NCI-H2196 treated with DMSO at 0.1 percent for 48 hours (cell line): Measurements from ENCODE around the gene VAMP8.
A peak's percentile ranks its signal among the peaks of the same experiment; 100 is the strongest.
"Not testable (repeated sequence)": the region's sequence is repeated elsewhere in the genome, so short reads cannot be mapped to it uniquely, and the experiment has no call there.

Experiments
- DNase-seq: peaks from one replicate; lab custom pipeline; 2025; ENCODE audit not compliant: unreplicated experiment; lab: John Stamatoyannopoulos, UW

Gene VAMP8

DNA sequence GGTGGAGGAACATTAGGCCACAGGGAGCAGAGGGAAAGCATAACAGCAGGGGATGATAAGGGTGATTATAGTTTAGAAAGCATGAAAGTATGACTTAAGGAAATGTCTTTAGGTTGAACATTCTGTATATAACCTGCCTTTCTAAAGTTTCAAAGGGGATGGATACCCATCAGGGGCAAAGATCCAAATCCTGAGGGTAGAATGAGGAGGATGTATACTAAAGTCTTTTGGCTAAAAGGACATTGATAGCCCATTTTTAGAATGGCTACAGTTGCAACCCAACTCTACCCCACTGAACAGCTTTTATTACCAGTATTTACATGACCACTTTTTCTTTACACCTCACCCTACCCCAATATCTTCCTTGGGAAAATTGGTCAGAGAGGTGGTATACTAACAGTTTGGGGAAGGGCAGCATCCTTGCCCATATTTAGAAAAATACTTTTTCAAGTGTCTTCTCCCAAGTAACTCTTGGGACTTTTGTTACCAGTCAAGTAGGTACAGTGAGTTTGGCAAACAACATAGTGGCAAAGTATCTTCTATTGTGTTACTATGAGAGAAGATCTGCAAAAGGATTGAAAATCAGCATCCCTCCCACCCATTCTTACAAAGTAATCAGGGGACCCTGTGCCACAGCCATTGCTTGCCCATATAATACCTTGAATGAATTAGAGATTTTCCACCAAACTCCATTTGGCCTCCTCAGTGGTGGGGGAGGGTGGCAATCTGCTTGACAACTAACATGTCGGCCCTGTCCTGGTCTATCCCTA is 30.1 kb upstream of the VAMP8 start:
- DNase-seq, result no peak

GRCh38 chr2:85547859-85548607 is 29.4 kb upstream of the VAMP8 start:
- no peak for DNase-seq

- no peak for DNase-seq
These were observed 28.8 kb upstream of the VAMP8 start for GRCh38 chr2:85548608-85548900.

DNA sequence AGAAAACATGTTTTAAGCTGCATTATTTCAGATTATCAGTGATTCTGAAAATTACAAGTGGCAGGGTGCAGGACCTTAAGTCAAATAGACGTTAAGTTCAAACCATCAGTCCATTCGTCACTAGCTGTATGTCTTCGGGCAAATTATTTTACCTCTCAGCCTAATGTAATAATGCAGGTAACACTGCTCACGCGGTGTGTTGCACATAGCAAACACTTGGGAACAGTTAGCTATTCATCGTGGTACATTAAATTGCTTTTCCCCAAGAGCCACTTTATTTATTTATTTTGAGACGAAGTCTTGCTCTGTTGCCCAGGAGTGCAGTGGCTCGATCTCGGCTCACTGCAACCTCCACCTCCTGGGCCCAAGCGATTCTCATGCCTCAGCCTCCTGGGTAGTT is 28.3 kb upstream of the VAMP8 start:
- no peak for DNase-seq

GRCh38 chr2:85549826-85550225 is 27.6 kb upstream of the VAMP8 start:
- no peak for DNase-seq

- DNase-seq, result no peak
These were observed 26.9 kb upstream of the VAMP8 start for GRCh38 chr2:85550486-85550885.

- DNase-seq, result peak; percentile 27
These were observed 25.4 kb upstream of the VAMP8 start for GRCh38 chr2:85551698-85552678.

DNA sequence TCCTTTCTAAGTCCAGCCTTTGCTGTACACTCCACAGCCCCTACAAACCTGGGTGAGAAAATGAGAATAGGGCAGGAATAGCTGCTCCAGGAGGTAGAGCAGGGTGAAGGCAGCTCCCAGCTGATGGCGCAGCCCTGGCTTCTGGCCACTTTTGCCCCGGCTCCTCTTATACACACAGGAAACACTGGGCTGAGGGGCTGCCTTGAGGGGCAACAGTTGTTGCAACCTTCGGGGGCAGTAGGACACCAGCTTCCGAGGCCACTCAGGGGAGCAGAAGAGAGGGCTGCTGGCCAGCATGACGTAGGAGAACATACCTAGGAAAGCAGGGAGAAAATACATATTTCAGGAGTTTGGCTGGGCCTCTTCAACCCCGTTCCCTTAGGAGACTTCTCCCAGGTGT is 24.2 kb upstream of the VAMP8 start:
- no peak for DNase-seq

DNA sequence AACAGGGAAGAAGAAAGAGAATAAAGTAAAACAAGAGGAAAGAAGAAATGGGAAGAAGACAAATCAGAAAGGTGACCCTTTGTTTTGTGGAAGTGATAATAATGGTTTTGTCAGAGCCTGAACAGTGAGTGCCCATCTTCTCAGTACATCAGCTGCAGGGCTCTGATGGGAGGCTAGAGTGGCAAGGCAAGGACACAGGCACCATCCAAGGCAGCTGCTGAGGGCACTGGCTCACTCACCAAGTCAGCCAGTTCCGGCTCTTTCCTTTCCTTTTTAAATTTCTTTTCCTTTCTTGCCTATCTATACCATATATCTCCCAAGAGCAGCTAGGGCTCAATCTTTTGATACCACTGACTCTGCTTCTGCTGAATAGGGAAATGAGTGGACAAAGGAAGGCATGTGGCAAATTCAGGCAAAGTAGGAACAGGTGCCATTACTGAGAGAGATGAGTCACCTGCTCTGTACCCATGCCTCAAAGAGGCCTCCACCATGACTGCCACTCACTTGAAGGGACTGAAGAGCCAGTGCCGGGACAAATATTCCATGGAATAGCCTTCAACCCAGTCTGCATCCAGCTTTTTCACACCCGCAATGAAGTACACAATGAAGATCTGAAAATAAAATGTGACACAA is 22.3 kb upstream of the VAMP8 start:
- no peak for DNase-seq

- DNase-seq, result no peak
These were observed 20.3 kb upstream of the VAMP8 start for GRCh38 chr2:85557130-85557529.

DNA sequence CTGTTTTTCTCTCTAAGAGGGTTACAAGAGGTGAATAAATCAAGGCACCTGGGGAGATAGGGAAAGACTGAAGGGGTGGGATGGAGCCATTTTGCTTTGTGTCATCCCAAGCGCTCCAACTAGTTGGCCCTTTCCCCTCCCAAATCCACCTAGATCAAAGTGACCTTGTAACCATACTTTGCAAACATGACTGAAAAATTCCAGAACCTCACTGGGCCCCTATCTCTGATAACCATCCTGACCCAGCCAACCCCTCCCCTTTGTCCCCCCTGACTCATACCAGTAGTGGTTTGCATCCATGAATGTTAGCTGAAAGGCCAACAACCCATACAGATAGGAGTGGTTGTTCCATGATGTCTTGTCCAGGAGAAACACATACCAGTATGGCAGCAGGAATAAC is 19.2 kb upstream of the VAMP8 start:
- DNase-seq, result no peak

- DNase-seq, result not testable (repeated sequence)
These were observed 17.0 kb upstream of the VAMP8 start for GRCh38 chr2:85560403-85560726.

GRCh38 chr2:85560812-85561279 is 16.5 kb upstream of the VAMP8 start:
- no peak for DNase-seq

GRCh38 chr2:85561280-85562212 is 15.8 kb upstream of the VAMP8 start, which contains the start of gene GGCX:
TSS of gene GGCX (minus strand) at chr2:85561493. CDS start at chr2:85561428, 65 bp downstream.
- DNase-seq, result peak; percentile 59

DNA sequence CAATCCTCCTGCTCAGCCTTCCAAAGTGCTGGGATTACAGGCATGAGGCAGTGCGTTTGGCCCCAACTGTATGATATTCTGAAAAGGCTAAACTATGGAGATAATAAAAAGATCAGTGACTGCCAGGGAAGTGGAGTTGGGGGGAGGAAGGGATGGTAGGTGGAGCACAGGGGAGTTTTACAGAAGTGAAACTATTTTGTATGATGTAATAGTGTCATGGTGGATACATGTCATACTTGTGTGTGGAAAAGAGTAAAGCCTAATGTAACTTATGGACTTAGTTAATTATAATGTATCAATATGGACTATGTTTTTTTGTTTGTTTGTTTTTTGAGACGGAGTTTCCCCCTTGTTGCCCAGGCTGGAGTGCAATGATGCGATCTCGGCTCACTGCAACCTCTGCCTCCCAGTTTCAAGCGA is 13.2 kb upstream of the VAMP8 start:
- DNase-seq, result no peak

DNA sequence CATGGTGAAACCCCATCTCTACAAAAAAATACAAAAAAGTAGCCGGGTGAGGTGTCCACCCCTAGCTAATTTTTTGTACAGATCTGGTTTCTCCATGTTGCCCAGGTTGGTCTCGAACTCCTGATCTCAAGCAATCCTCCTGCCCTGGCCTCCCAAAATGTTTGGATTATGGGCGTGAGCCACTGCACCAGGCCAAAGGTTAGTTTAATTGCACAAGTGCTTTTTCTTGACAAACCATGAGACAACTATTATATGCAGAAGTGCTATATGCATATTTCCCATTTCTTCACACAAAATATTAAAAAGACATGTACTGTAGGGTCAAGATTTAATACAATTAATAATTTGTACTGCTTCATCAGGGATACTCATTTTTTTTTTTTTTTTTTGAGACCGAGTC is 11.1 kb upstream of the VAMP8 start:
- DNase-seq, result no peak

GRCh38 chr2:85575739-85576138 is 1.6 kb upstream of the VAMP8 start:
- DNase-seq, result no peak

DNA sequence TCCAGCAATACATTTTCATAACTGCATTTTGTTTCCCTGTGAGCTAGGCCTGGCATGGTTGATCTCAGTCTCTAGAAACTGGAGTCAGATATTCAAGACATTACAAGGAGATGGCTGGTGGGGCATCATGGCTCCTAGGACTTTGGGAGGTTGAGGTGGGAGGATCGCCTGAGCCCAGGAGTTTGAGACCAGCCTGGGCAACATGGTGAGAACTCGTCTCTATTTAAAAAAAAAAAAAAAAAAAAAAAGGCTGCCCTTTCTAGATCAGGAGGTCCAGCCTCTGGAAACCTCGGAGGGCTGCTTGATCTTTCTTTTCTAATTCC is 362 bp upstream of the VAMP8 start:
- DNase-seq, result no peak

DNA sequence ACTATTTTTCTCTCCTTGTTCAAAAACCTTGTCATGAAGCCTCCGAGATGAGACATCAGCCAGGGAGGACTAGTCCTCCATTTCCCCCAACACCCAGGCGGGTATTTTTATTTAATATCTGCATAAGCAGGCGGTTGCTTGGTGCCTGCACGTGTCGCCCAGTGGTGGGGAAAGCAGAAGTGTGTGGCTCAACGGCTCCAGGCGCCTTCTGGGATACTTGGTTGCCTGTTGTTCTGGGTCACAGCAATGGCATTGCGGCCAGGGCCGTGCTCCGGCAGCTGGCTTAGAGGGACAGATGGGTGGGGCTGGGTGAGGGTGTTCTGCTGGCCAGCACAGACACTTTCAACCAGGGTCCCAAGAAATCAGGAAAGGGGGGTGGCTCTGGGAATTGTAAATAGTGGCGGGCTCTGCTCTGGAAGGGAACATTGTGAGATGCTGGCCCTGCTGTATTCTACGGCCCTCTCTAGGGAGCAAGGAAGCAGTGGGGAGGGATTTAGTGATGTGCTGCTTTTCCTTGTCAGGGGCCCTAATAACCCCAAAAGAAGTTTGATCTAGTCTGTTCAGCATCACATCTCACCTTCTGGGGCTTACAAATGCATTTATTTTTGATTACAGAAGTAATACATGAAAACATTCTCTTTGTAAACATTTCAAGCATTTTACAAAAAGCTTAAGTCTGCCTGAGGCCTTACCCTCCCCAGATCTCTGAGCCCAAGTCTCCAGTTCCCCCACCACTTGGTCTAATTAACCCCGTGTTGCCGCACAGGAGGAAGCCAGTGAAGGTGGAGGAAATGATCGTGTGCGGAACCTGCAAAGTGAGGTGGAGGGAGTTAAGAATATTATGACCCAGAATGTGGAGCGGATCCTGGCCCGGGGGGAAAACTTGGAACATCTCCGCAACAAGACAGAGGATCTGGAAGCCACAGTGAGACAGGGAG is 1.1 kb downstream of the VAMP8 start:
- DNase-seq, result no peak
